SHP77 treated with DMSO at 0.1 percent for 48 hours (cell line): ENCODE results near the gene APOF.
"Not testable (repeated sequence)": the region's sequence is repeated elsewhere in the genome, so short reads cannot be mapped to it uniquely, and the experiment has no call there.

ENCODE experiments used
- DNase-seq: peaks from one replicate; lab custom pipeline; 2025; lab: John Stamatoyannopoulos, UW

The APOF gene

GRCh38 chr12:56362130-56363059, at the start of gene APOF:
Gene APOF, minus strand, starts transcription at chr12:56362857. Its CDS starts 112 bp downstream, at chr12:56362745.
- DNase-seq, result no peak

- no peak for DNase-seq
Observed at GRCh38 chr12:56411781-56412639, 49.4 kb upstream of the APOF start.

- DNase-seq, result no peak
Observed at GRCh38 chr12:56410768-56411167, 48.1 kb upstream of the APOF start.

GRCh38 chr12:56408799-56409417, 46.3 kb upstream of the APOF start:
- DNase-seq, result no peak

- DNase-seq, result not testable (repeated sequence)
Observed at GRCh38 chr12:56404227-56404626, 41.6 kb upstream of the APOF start.

- DNase-seq, result not testable (repeated sequence)
Observed at GRCh38 chr12:56401612-56402011, 39.0 kb upstream of the APOF start.

- DNase-seq, result not testable (repeated sequence)
Observed at GRCh38 chr12:56401125-56401524, 38.5 kb upstream of the APOF start.

GRCh38 chr12:56399466-56399865, 36.8 kb upstream of the APOF start:
- not testable (repeated sequence) for DNase-seq

- DNase-seq, result no peak
Observed at GRCh38 chr12:56398324-56398723, 35.7 kb upstream of the APOF start.

GRCh38 chr12:56392331-56392730, 29.7 kb upstream of the APOF start:
- DNase-seq, result no peak

- DNase-seq, result no peak
Observed at GRCh38 chr12:56391721-56392120, 29.1 kb upstream of the APOF start.

- DNase-seq, result no peak
Observed at GRCh38 chr12:56389412-56389811, 26.8 kb upstream of the APOF start.

- no peak for DNase-seq
Observed at GRCh38 chr12:56387152-56387736, 24.6 kb upstream of the APOF start.

- no peak for DNase-seq
Observed at GRCh38 chr12:56385873-56386272, 23.2 kb upstream of the APOF start.

- DNase-seq, result no peak
Observed at GRCh38 chr12:56382611-56383010, 20.0 kb upstream of the APOF start.

GRCh38 chr12:56377989-56378316, 15.3 kb upstream of the APOF start:
- DNase-seq, result no peak

GRCh38 chr12:56377310-56377988, 14.8 kb upstream of the APOF start:
- no peak for DNase-seq

GRCh38 chr12:56375598-56376434, 13.2 kb upstream of the APOF start:
- no peak for DNase-seq

- no peak for DNase-seq
Observed at GRCh38 chr12:56374726-56375597, 12.3 kb upstream of the APOF start.

- DNase-seq, result no peak
Observed at GRCh38 chr12:56373515-56373914, 10.9 kb upstream of the APOF start.
